Measurements from ENCODE around the gene KRTDAP. TPM values are rescaled to one million over a fixed set of nuclear protein-coding genes. Genes with fewer than 3 reads are reported as not detected.

Gene KRTDAP
- polyA plus RNA-seq, 1 donor (not counting 4 experiments of a cell fraction or from before 2014, with no cell fraction given), result 85.4 TPM

GRCh38 chr19:35521124-35521743 lies 31.0 kb upstream of the KRTDAP start:
- dilution Hi-C loops (cut with MboI; ENCODE audit: extremely low pct_ligation_motif_present, low sequenced_read_pairs), result no loop called here
- Histone ChIP-seq H2AFZ (ENCODE audit: control insufficient read depth, low read length) (no peak overlapping the region), H4K20me1 (ENCODE audit: control insufficient read depth, extremely low read depth, insufficient read depth, low read length) (no peaks in the 10 kb centered on the region), H3K79me2 (ENCODE audit: control insufficient read depth, insufficient read depth, low read length) (no peaks in the 10 kb centered on the region), H3K9me3 (ENCODE audit: control insufficient read depth, low read depth, low read length) (no peaks in the 10 kb centered on the region), H3K27me3 (ENCODE audit: control insufficient read depth, extremely low read depth, insufficient read depth, low read length) (peaks cover 4% of the 10 kb centered on the region), H3K9me1 (ENCODE audit: control insufficient read depth, extremely low read depth, insufficient read depth, low read length) (no peaks in the 10 kb centered on the region), H3K4me1 (ENCODE audit: control insufficient read depth, extremely low read depth, insufficient read depth, low read length) (peaks cover 16% of the 10 kb centered on the region), H3K27ac (ENCODE audit: control insufficient read depth, insufficient read depth, low read length) (no peak overlapping the region), H3K9ac (ENCODE audit: control insufficient read depth, extremely low read depth, insufficient read depth, low read length) (no peak overlapping the region), H3K4me3 (ENCODE audit: control insufficient read depth in 2 of 3, extremely low read depth in 1 of 3, insufficient read depth in 2 of 3, low read depth in 1 of 3, low read length in 3 of 3) (no peak overlapping the region), H3K4me2 (ENCODE audit: control insufficient read depth, extremely low read depth, insufficient read depth, low read depth, low read length) (no peak overlapping the region), H3K36me3 (ENCODE audit: control insufficient read depth in 2 of 2, extremely low read depth in 1 of 2, insufficient read depth in 2 of 2, low read length in 2 of 2) (no peaks in the 10 kb centered on the region)
- no peak for DNase-seq (ENCODE audit: low read depth, low spot score)
- no peak for TF ChIP-seq CTCF (optimal IDR thresholded peaks at IDR 0.05 in 1 of 3, IDR thresholded peaks at IDR 0.05 in 1 of 3, conservative IDR thresholded peaks at IDR 0.05 in 1 of 3; ENCODE audit: extremely low read depth in 1 of 3, insufficient read depth in 2 of 3, low read length in 3 of 3)
- TF ChIP-seq EZH2 (IDR thresholded peaks at IDR 0.05; ENCODE audit: low read length), result no peak
- FAIRE-seq, result no peak

- peaks cover 3% of the 10 kb centered on the region for H3K27me3 ChIP-seq (ENCODE audit: control insufficient read depth, extremely low read depth, insufficient read depth, low read length)
- no peak overlapping the region for H3K4me3 ChIP-seq (ENCODE audit: control insufficient read depth in 2 of 3, extremely low read depth in 1 of 3, insufficient read depth in 2 of 3, low read depth in 1 of 3, low read length in 3 of 3)
- peak; percentile 90 for DNase-seq (ENCODE audit: low read depth, low spot score)
- dilution Hi-C loops (cut with MboI; ENCODE audit: extremely low pct_ligation_motif_present, low sequenced_read_pairs), result no loop called here
- H3K9me3 ChIP-seq (ENCODE audit: control insufficient read depth, low read depth, low read length), result no peaks in the 10 kb centered on the region
- H4K20me1 ChIP-seq (ENCODE audit: control insufficient read depth, extremely low read depth, insufficient read depth, low read length), result no peaks in the 10 kb centered on the region
- no peak for TF ChIP-seq EZH2 (IDR thresholded peaks at IDR 0.05; ENCODE audit: low read length)
- TF ChIP-seq CTCF (optimal IDR thresholded peaks at IDR 0.05 in 1 of 3, IDR thresholded peaks at IDR 0.05 in 1 of 3, conservative IDR thresholded peaks at IDR 0.05 in 1 of 3; ENCODE audit: extremely low read depth in 1 of 3, insufficient read depth in 2 of 3, low read length in 3 of 3), result no peak
- no peaks in the 10 kb centered on the region for H3K79me2 ChIP-seq (ENCODE audit: control insufficient read depth, insufficient read depth, low read length)
- peak; percentile 96 for FAIRE-seq
- H3K36me3 ChIP-seq (ENCODE audit: control insufficient read depth in 2 of 2, extremely low read depth in 1 of 2, insufficient read depth in 2 of 2, low read length in 2 of 2), result no peaks in the 10 kb centered on the region
- peak overlapping the region; percentile 63 for H2AFZ ChIP-seq (ENCODE audit: control insufficient read depth, low read length)
- no peak overlapping the region for H3K27ac ChIP-seq (ENCODE audit: control insufficient read depth, insufficient read depth, low read length)
- no peak overlapping the region for H3K9ac ChIP-seq (ENCODE audit: control insufficient read depth, extremely low read depth, insufficient read depth, low read length)
- peak overlapping the region; percentile 10 for H3K4me2 ChIP-seq (ENCODE audit: control insufficient read depth, extremely low read depth, insufficient read depth, low read depth, low read length)
- H3K4me1 ChIP-seq (ENCODE audit: control insufficient read depth, extremely low read depth, insufficient read depth, low read length), result peaks cover 16% of the 10 kb centered on the region
- H3K9me1 ChIP-seq (ENCODE audit: control insufficient read depth, extremely low read depth, insufficient read depth, low read length), result no peaks in the 10 kb centered on the region
Measured at GRCh38 chr19:35519291-35519690, 29.0 kb upstream of the KRTDAP start.

All from keratinocyte (primary cell).